HepG2 (cell line): ENCODE measurements around the gene ANKRD60. TPM values are rescaled to one million over a fixed set of nuclear protein-coding genes. Genes with fewer than 3 reads are reported as not detected.

Source experiments
- ATF4 ChIP-seq, 2 experiments: fragments of 450-650 bp in 1 of 2; sonication (generic) in 1 of 2; formaldehyde crosslinking; IDR thresholded peaks; 2 replicates each; pipeline versions ENCODE4 v1.5.0 to v1.8.0; 2020 to 2022; ENCODE audit warnings: mild to moderate bottlenecking in 1 of 2, missing genetic modification reagents in 1 of 2
- FUBP1 ChIP-seq: sonication (generic); formaldehyde crosslinking; IDR thresholded peaks from 2 replicates; pipeline ENCODE4 v1.5.1; 2020; ENCODE audit warnings: missing genetic modification reagents, mild to moderate bottlenecking, borderline replicate concordance
- GATA4 ChIP-seq: sonication (generic); IDR thresholded peaks from 2 replicates; pipeline ENCODE4 v1.6.1; 2016; ENCODE audit warnings: antibody characterized with exemption, low read depth, borderline replicate concordance
- PREB ChIP-seq: sonication (generic); formaldehyde crosslinking; IDR thresholded peaks from 2 replicates; pipeline ENCODE4 v1.4.0; 2020; ENCODE audit warnings: missing genetic modification reagents
- RFX1 ChIP-seq: fragments of 450-650 bp; IDR thresholded peaks from 2 replicates; pipeline ENCODE4 v1.6.1; 2017
- SRSF1 ChIP-seq: fragments of 200-400 bp; formaldehyde crosslinking; optimal IDR thresholded peaks from 2 replicates; pipeline ENCODE3; 2017; ENCODE audit warnings: mild to moderate bottlenecking, low read depth, low read length, moderate library complexity
- THAP11 ChIP-seq: IDR thresholded peaks from 2 replicates; pipeline ENCODE4 v1.6.1; 2016; ENCODE audit warnings: missing biosample characterization, missing genetic modification reagents
- ZFY ChIP-seq: sonication (generic); formaldehyde crosslinking; IDR thresholded peaks from 2 replicates; pipeline ENCODE4 v1.4.0; 2020; ENCODE audit warnings: missing genetic modification reagents
- ZNF142 ChIP-seq: sonication (generic); formaldehyde crosslinking; IDR thresholded peaks from 2 replicates; pipeline ENCODE4 v1.4.0; 2020; ENCODE audit warnings: missing genetic modification reagents
- ZNF251 ChIP-seq: sonication (generic); formaldehyde crosslinking; IDR thresholded peaks from 2 replicates; pipeline ENCODE4 v1.9.0; 2021; ENCODE audit warnings: mild to moderate bottlenecking, missing genetic modification reagents
- ZNF280B ChIP-seq: sonication (generic); formaldehyde crosslinking; IDR thresholded peaks from 2 replicates; pipeline ENCODE4 v1.5.0; 2020; ENCODE audit warnings: missing genetic modification reagents, mild to moderate bottlenecking, borderline replicate concordance
- ZNF317 ChIP-seq: sonication (generic); formaldehyde crosslinking; IDR thresholded peaks from 2 replicates; pipeline ENCODE4 v1.5.0; 2020; ENCODE audit warnings: mild to moderate bottlenecking, missing genetic modification reagents
- ZNF563 ChIP-seq: sonication (generic); formaldehyde crosslinking; IDR thresholded peaks from 2 replicates; pipeline ENCODE4 v1.8.0; 2022; ENCODE audit warnings: mild to moderate bottlenecking, moderate library complexity, missing genetic modification reagents
- ZNF574 ChIP-seq: sonication (generic); formaldehyde crosslinking; IDR thresholded peaks from 2 replicates; pipeline ENCODE4 v1.4.0; 2020; ENCODE audit warnings: missing genetic modification reagents
- polyA plus RNA-seq, 8 experiments: library from polyadenylated mRNA; depleted of rRNA in 3 of 8; stranded (reverse) in 7 of 8; unstranded in 1 of 8; fragments of >200 nt; fragmentation: Illumina TruSeq in 4 of 8; extraction: Trizol in 4 of 8; gene quantifications; 2 replicates each; pipeline versions ENCODE4 v1.2.1 to v1.2.3, GENCODE V29; 2011 to 2016; ENCODE audit warnings: low read depth in 4 of 8, missing spikeins in 1 of 8, mixed read lengths in 1 of 8; ENCODE audit not compliant: insufficient read depth in 1 of 8
- total RNA-seq, 5 experiments: library from RNA; depleted of rRNA; stranded (reverse); fragments of >200 nt; fragmentation: Illumina TruSeq; extraction: Trizol; gene quantifications; 2 replicates each; pipeline ENCODE4 v1.2.3, GENCODE V29; 2016; ENCODE audit warnings: low read depth in 1 of 5

The ANKRD60 gene
- total and polyA plus RNA-seq, 2 of the 13 experiments (the other 11 are each of a cell fraction or from before 2014, with no cell fraction given), result not detected

- TF ChIP-seq ZNF563, result no peak
- TF ChIP-seq ZNF317, result no peak
- no peak for TF ChIP-seq RFX1
- TF ChIP-seq ZFY (CRISPR knock-in tag), result peak; percentile 52; the same call in 1 of the 2 replicates
- no peak for TF ChIP-seq GATA4
- TF ChIP-seq ZNF251 (CRISPR knock-in tag), result no peak
- peak; percentile 62; the same call in 1 of the 2 replicates for TF ChIP-seq ZNF142
- TF ChIP-seq ZNF280B, result no peak
- TF ChIP-seq SRSF1, result peak; percentile 53
- 0 out of 2 replicates have a peak, but pooled peaks have one; percentile 36 for TF ChIP-seq THAP11 (CRISPR knock-in tag)
- no peak for TF ChIP-seq PREB (CRISPR knock-in tag)
- peak in 1 of 2 experiments; percentile 53; a peak in 1 of 4 replicates for TF ChIP-seq ATF4 (CRISPR knock-in tag; IDR thresholded peaks at IDR 0.05)
- peak; percentile 27; the same call in 1 of the 2 replicates for TF ChIP-seq ZNF574 (CRISPR knock-in tag)
- no peak for TF ChIP-seq FUBP1 (CRISPR knock-in tag)
Observed at GRCh38 chr20:58236612-58237317, 8.3 kb upstream of the ANKRD60 start (continued).
